HG03439 (cell line): ENCODE measurements around the gene SLC25A21.
"Not testable (repeated sequence)": the region's sequence is repeated elsewhere in the genome, so short reads cannot be mapped to it uniquely, and the experiment has no call there.

Experiments used
- ATAC-seq: cut with Tn5 transposase; IDR thresholded peaks from one replicate; pipeline ENCODE4 v1.9.1; 2021; ENCODE audit warnings: mild to moderate bottlenecking, moderate library complexity; ENCODE audit not compliant: unreplicated experiment

The SLC25A21 gene

DNA sequence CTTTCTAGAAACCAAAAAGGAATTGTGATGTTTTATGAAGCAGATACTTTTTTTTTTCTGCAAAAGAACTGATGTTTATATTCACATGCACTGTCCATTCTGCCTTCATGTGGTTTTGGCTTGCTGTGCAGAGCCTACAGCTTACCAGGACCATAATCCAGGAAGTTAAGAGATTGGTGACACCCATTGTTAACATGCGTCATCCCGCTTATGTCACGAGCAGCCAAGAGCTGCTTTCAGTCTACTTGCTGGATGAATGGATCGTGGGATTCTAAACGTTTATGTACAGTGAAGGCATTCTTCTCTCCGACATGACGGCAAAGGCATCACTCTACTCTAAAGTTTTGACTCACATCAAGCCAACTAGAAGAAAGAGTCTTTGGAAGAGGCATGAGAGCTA is 434.1 kb downstream of the SLC25A21 start:
- no peak for ATAC-seq

DNA sequence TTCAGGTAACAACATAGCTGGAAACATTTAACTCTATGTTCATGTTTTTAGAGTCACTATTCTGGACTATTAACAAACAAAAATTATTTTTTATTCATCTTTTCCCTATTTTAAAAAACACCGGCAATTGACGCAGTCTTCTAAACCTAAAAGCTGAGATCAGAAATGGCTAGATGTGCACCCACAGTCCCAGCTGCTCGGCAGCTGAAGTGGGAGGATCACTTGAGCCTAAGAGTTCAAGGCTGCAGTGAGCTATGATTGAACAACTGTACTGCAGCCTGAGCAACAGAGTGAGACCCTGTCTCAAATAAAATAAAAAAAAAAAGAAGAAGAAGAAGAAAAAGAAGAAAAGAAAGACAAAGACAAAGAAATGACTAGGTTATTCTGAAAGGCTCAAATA is 446.3 kb downstream of the SLC25A21 start:
- ATAC-seq = no peak

DNA sequence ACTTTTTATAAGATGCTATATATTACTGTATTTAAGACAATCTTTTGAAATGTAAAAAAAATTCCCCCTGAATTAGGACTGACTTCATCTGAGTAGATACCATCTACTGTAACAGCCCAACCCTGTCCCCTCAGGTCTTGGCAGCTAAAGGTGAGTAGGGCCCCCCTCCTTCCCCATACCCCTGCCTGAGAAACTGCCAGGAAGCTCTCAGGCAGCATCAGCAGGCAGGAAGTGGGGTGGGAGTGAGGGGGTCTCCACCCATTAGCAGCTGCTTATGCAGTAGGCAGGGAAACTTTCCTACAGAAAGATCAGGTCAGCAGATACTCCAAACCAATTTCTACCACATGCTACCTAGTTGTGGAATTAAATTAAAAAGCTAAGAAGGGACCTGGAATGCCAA is 448.2 kb downstream of the SLC25A21 start:
- no peak for ATAC-seq

DNA sequence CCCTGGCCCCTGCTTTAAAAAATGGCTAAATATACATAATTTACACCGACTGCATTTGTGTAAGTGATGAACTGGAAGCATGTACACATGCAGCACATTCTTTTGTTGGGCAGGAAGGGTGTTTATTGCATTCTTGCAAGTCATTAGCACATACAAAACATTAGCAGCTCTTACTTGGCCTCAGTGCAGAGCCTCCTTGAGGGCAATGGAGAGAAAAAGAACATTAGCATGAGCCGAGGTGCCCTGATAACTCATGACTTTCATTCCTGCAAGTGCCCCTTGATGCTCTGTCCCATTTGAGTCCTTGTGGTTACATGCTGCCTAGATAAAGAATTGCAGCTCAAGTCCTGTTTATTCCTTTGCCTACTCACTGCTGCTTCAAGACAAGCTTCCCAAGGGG is 448.9 kb downstream of the SLC25A21 start:
- ATAC-seq = no peak

- ATAC-seq = no peak
Observed at GRCh38 chr14:36721877-36722276, 450.5 kb downstream of the SLC25A21 start.

GRCh38 chr14:36720657-36721056 is 451.7 kb downstream of the SLC25A21 start:
- no peak for ATAC-seq

GRCh38 chr14:36719823-36720222 is 452.6 kb downstream of the SLC25A21 start:
- ATAC-seq = no peak

DNA sequence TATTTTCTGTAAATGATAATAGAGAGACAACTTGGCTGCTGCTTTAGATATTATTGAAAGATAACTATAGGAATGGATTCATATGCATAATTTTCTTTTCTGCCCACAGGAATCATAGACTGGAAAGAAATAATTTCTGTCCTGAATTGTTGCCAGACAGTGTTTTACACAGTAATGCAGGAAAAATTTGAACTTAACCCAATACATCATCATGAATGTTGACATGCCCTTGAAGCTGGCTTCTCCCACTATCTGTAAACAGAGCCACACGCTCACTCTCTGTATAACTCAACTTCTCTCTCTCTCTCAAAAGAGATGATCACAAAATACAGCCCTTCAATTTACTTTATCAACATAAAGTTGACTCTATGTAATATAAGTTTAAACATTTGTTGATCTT is 454.2 kb downstream of the SLC25A21 start:
- ATAC-seq = no peak

GRCh38 chr14:36717363-36717762 is 455.0 kb downstream of the SLC25A21 start:
- no peak for ATAC-seq

DNA sequence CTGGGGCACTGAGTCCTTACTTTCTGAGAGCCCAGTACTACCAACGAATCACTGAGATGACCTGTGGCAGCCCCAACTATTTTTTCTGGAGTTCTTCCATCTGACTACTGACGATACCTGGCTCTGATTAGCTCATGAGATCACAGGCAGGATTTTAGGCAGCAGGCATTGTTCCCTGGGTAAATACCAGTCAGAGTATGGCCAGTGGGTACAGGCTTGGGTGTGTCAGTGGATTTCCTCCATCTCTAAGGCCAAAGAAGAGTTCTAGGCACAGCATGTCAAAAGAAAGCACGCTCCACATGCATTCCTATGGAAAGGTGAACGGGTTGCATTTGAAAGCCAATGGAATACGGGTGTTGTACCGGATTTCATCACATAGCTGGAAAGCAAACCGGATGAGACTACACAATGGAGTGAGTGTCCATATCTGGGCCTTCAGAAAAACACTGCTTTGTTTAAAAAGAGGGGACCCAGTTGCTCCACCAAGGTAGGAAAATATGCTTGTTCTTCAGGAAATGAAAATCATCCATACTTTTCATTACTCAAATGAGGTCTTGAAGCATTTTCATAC is 455.7 kb downstream of the SLC25A21 start:
- ATAC-seq = no peak

- no peak for ATAC-seq
Observed at GRCh38 chr14:36713960-36714703, 458.3 kb downstream of the SLC25A21 start.

DNA sequence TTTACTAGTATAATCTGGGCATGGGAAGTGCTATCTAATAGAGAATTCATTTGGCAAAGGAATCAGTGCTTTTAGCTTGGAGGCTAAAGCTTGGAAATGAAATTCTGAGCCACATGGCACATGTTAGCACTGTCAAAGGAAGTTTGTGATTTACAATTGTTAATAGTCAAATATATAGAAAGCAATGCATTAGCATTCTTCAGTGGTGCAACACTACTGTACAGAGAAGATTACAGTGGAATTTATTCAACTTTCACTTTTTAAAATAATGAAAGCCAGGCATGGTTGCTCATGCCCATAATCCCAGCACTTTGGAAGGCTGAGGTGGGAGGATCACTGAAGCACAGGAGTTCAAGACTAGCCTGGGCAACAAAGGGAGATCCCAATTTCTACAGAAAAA is 464.8 kb downstream of the SLC25A21 start:
- no peak for ATAC-seq

GRCh38 chr14:36702474-36702873 is 469.9 kb downstream of the SLC25A21 start:
- ATAC-seq = no peak

- ATAC-seq = no peak
Observed at GRCh38 chr14:36701132-36701531, 471.3 kb downstream of the SLC25A21 start.

GRCh38 chr14:36700651-36701050 is 471.8 kb downstream of the SLC25A21 start:
- no peak for ATAC-seq

DNA sequence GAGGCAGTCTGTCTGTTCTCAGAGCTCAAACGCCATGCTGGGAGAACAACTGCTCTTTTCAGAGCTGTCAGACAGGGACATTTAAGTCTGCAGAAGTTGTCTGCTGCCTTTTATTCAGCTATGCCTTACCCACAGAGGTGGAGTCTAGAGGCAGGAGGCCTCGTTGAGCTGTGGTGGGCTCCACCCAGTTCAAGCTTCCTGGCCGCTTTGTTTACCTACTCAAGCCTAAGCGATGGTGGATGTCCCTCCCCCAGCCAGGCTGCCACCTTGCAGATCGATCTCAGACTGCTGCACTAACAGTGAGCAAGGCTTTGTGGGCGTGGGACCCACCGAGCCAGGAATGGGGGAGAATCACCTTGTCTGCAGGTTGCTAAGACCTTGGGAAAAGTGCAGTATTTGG is 473.0 kb downstream of the SLC25A21 start:
- not testable (repeated sequence) for ATAC-seq

DNA sequence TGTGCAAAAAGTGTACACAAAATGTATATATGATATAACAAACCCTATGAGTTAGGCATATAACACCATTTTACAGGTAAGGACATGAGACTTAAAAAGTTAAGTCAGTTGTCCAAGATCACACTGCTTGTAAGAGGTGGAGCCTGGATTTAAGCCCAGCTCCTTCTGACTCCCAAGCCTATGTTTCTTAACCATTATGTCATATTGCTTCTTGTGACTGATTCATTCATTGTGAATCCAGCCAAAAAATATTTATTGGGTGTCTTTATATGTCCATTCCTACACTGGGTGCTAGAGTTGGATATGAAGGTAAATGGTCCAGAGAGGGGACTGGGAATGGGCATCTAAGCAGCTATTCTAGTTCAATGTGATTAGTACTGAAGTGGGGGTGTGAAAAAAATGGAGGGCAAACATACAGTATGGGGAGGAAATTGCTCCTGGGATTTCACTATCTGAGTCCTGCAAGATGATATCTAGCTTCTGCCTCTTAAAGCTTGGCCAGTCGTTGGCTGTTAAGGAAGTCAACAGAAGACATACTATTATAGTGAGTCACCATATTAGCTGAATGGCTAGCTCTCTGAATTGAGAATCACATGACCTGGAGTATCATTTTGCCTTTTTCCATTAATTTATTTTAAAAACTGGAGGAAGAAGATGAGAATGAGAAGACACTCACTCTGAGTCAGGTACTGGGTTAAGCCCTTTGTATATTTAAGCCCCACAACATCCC is 481.9 kb downstream of the SLC25A21 start:
- no peak for ATAC-seq

- no peak for ATAC-seq
Observed at GRCh38 chr14:36684946-36685345, 487.5 kb downstream of the SLC25A21 start.

DNA sequence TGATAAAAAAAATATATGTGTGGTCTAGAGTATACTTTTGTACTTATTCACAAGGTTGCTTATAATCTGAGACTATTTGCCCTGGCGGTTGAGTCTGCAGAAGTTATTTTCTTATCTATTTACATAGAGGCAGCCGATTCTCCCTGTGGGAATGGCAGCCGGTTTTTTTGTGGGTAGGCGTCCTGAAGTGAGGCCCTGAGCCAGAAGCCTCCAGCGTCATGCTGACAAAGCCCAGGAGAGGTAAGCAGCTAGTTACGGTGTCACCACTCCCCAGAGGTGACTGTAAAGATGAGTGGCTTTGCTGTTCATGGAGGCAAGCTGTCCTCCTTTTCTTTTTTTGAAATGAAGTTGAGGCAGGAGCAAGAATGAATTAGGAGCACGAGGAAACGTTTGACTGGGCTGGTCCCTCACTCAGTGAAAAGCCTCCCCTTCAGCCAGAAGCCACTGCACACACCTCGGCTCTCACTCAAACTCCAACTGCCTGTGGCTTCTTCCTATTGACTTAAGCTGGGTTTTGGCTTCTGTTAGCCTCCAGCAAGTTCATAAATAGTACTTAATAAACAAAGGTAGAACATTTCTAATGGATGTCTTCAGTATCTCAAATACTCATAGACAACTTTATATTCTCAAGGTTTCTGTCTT is 489.2 kb downstream of the SLC25A21 start:
- no peak for ATAC-seq

GRCh38 chr14:36682338-36682737 is 490.1 kb downstream of the SLC25A21 start:
- ATAC-seq = no peak

DNA sequence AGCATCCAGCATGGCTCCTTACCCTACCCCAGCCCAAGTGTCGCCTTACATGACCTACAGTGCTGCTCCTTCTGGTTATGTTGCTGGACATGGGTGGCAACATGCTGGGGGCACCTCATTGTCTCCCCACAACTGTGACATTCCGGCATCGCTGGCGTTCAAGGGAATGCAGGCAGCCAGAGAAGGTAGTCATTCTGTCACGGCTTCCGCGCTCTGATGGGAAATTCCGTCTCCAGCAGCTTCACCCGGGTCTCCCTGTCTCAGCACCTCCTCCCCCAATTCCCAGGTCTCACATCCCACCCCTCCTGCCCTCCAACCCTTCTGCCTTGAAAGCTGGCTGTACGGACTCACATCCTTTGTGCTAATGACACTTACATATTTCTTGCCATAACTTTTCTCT is 496.2 kb downstream of the SLC25A21 start:
- no peak for ATAC-seq

DNA sequence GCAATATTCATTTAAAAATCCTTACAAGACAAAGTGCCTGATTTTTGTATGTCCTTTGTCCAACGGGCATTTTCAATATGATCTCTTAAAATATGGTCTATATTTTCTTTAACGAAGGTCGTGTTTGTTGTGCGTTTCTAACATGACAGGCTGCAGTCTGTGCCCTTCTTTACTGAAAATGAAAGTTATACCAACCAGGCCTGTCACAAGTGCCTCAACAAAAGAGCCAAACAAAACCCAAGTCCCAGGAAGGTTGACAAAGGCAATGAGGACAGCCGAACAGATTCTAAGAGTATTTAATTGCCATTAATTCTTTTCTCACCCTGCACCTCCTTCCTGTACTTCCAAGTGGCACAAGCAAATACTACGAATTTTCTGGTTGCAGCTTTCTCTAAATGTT is 496.8 kb downstream of the SLC25A21 start:
- ATAC-seq = no peak
